ENCODE results near the gene BAHD1. TPM values are rescaled to one million over a fixed set of nuclear protein-coding genes. Genes with fewer than 3 reads are reported as not detected.

The BAHD1 gene
- total and polyA plus RNA-seq, 2 experiments from 2014 or later, result 11.2 to 40.1 TPM

GRCh38 chr15:40437752-40438687 is 2.7 kb upstream of the BAHD1 start (continued):
- TF ChIP-seq REST (IDR thresholded peaks at IDR 0.05; ENCODE audit: unreplicated experiment) (no peak), POLR2AphosphoS5 (IDR thresholded peaks at IDR 0.05; ENCODE audit: low read depth) (no peak; the same call in 1 of the 2 replicates), ETS1 (IDR thresholded peaks at IDR 0.05) (no peak), EZH2 (IDR thresholded peaks at IDR 0.05; ENCODE audit: low read depth, unreplicated experiment) (no peak), NANOG (IDR thresholded peaks at IDR 0.05; ENCODE audit: borderline replicate concordance) (no peak)

- Histone ChIP-seq H3K79me2 (replicated peaks; ENCODE audit: insufficient read depth) (peaks cover 23% of the 10 kb centered on the region), H4K20me1 (replicated peaks; ENCODE audit: insufficient read depth) (peaks cover 13% of the 10 kb centered on the region), H3K36me3 (ENCODE audit: insufficient read depth) (no peaks in the 10 kb centered on the region; the same call in 1 of the 2 replicates), H3K4me3 (peak overlapping the region; percentile 82), H2AFZ (no peak overlapping the region), H3F3A (replicated peaks; ENCODE audit: low read depth) (0 out of 2 replicates have a peak, but pooled peaks cover 9% of the 10 kb centered on the region), H3K27me3 (ENCODE audit: insufficient read depth) (peaks cover 29% of the 10 kb centered on the region), H3K4me1 (ENCODE audit: insufficient read depth) (peaks cover 50% of the 10 kb centered on the region), H3K4me2 (peak overlapping the region; percentile 100), H3K27ac (ENCODE audit: low read depth) (no peak overlapping the region), H3K9me2 (ENCODE audit: insufficient read depth) (no peaks in the 10 kb centered on the region)
- H3K36me3 Mint-ChIP-seq (ENCODE audit: low read depth), result peaks cover 13% of the 10 kb centered on the region
- ATAC-seq (no peak), DNase-seq (ENCODE audit: low spot score) (no peak)
- peak overlapping the region; percentile 94 for H3K4me3 Mint-ChIP-seq
- peaks cover 47% of the 10 kb centered on the region for H3K27me3 Mint-ChIP-seq (ENCODE audit: insufficient read depth, low read depth, poor library complexity)
- peak overlapping the region; percentile 92 for H3K27ac Mint-ChIP-seq
- H3K9me3 Mint-ChIP-seq, result no peaks in the 10 kb centered on the region; the same call in 2 of the 3 replicates
- H3K4me1 Mint-ChIP-seq, result peaks cover 53% of the 10 kb centered on the region
- TF ChIP-seq ETS1 (IDR thresholded peaks at IDR 0.05), result no peak
- TF ChIP-seq EZH2 (IDR thresholded peaks at IDR 0.05; ENCODE audit: low read depth, unreplicated experiment), result no peak
- TF ChIP-seq POLR2AphosphoS5 (IDR thresholded peaks at IDR 0.05; ENCODE audit: low read depth), result no peak
- no peak for TF ChIP-seq ZNF331 (CRISPR knock-in tag; IDR thresholded peaks at IDR 0.05; ENCODE audit: low read depth)
- TF ChIP-seq CTCF (conservative IDR thresholded peaks at IDR 0.05; ENCODE audit: low read depth in 2 of 2), result no peak
- TF ChIP-seq NANOG (IDR thresholded peaks at IDR 0.05; ENCODE audit: borderline replicate concordance), result no peak
- no peak for TF ChIP-seq STAT1 (IDR thresholded peaks at IDR 0.05; ENCODE audit: unreplicated experiment)
Measured at GRCh38 chr15:40438712-40439111, 2.0 kb upstream of the BAHD1 start.

All from GM23338 (cell line).